BE2C (cell line): ENCODE data around the gene MMP20.

ENCODE experiments used
- DNase-seq: peaks from one replicate; pipeline ENCODE4 v3.0.0-alpha.2; 2020
- H3K27me3 ChIP-seq: fragments of 250-450 bp; sonication (Bioruptor Pico); 2 replicates; pipeline ENCODE4 v1.5.1; 2020; ENCODE audit warnings: mild to moderate bottlenecking
- H3K36me3 ChIP-seq: fragments of 250-450 bp; sonication (Bioruptor Pico); 2 replicates; pipeline ENCODE4 v1.5.1; 2020; ENCODE audit warnings: mild to moderate bottlenecking
- H3K4me1 ChIP-seq: fragments of 250-450 bp; sonication (Bioruptor Pico); 2 replicates; pipeline ENCODE4 v1.5.1; 2020
- H3K4me3 ChIP-seq: 2 replicates; pipeline ENCODE4 v1.5.1; 2011; ENCODE audit warnings: low read depth, low read length
- H3K9me3 ChIP-seq: fragments of 250-450 bp; sonication (Bioruptor Pico); 2 replicates; pipeline ENCODE4 v1.5.1; 2020
- TF ChIP-seq, protein P1 (sequence below): IDR thresholded peaks from 2 replicates; pipeline ENCODE4 v1.5.1; 2012; ENCODE audit warnings: mild to moderate bottlenecking, low read depth, low read length

Gene MMP20

DNA sequence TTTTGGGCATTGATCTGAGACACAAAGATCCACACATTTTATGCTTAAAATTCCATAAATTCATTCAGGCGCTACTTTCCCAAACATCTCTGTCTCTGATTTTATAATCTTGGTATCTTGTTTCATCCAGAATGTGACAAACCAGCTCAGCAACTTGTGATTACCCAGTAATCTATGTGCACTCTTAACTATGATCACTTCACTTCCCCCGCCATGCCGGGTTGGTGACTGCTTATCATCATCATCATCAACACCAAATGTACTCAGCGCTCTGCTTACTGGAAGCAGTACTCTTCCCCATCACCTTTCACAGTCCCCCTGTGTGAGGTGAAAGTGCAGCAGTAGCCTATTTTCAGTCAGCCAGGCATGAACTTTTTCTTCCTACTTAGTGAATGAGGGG lies 79.4 kb downstream of the MMP20 start:
- no peaks in the 10 kb centered on the region for H3K4me1 ChIP-seq
- H3K27me3 ChIP-seq = 0 out of 2 replicates have a peak, but pooled peaks cover 4% of the 10 kb centered on the region
- TF ChIP-seq, protein P1, sequence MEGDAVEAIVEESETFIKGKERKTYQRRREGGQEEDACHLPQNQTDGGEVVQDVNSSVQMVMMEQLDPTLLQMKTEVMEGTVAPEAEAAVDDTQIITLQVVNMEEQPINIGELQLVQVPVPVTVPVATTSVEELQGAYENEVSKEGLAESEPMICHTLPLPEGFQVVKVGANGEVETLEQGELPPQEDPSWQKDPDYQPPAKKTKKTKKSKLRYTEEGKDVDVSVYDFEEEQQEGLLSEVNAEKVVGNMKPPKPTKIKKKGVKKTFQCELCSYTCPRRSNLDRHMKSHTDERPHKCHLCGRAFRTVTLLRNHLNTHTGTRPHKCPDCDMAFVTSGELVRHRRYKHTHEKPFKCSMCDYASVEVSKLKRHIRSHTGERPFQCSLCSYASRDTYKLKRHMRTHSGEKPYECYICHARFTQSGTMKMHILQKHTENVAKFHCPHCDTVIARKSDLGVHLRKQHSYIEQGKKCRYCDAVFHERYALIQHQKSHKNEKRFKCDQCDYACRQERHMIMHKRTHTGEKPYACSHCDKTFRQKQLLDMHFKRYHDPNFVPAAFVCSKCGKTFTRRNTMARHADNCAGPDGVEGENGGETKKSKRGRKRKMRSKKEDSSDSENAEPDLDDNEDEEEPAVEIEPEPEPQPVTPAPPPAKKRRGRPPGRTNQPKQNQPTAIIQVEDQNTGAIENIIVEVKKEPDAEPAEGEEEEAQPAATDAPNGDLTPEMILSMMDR = no peak
- H3K36me3 ChIP-seq = no peaks in the 10 kb centered on the region
- H3K4me3 ChIP-seq = no peak overlapping the region
- no peaks in the 10 kb centered on the region for H3K9me3 ChIP-seq
- DNase-seq = no peak

DNA sequence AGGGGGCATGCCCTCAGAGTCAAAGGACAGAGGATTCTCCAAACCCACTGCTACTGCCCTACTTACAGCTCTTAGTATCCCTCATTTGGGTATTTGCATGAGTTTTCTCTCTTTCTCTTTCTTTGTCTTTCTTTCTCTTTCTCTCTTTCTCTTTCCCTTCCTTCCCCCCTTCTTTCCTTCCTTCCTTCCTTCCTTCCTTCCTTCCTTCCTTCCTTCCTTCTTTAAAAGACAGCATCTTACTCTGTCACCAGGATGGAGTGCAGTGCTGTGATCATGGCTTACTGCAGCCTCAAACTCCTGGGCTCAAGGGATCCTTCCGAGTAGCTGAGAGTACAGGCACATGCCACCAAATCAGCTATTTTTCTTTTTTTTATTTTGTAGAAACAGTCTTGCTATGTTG lies 80.5 kb downstream of the MMP20 start:
- H3K4me1 ChIP-seq = no peaks in the 10 kb centered on the region
- no peaks in the 10 kb centered on the region for H3K36me3 ChIP-seq
- no peaks in the 10 kb centered on the region for H3K9me3 ChIP-seq
- H3K4me3 ChIP-seq = no peak overlapping the region
- peaks cover 4% of the 10 kb centered on the region; the same call in 1 of the 2 replicates for H3K27me3 ChIP-seq
- TF ChIP-seq, protein P1 = no peak
- DNase-seq = no peak

DNA sequence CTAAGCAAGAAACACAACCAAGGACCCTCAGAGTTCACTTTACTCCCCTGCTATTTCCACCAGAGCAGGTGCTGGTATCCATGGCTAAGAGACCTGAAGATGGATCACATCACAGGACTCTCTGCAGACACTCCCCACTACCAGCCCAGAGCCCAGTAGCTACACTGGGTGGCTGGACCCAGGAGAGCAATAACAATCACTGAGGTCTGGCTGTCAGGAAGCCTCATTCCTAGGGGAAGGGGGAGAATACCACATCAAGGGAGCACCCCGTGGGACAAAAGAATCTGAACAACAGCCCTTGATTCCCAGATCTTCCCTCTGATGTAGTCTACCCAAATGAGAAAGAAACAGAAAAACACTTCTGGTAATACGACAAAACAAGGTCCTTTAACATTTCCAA lies 85.6 kb downstream of the MMP20 start:
- H3K4me1 ChIP-seq = no peaks in the 10 kb centered on the region
- H3K4me3 ChIP-seq = no peak overlapping the region
- DNase-seq = no peak
- H3K9me3 ChIP-seq = no peaks in the 10 kb centered on the region
- no peaks in the 10 kb centered on the region for H3K36me3 ChIP-seq
- TF ChIP-seq, protein P1 = no peak
- peaks cover 9% of the 10 kb centered on the region; the same call in 1 of the 2 replicates for H3K27me3 ChIP-seq

DNA sequence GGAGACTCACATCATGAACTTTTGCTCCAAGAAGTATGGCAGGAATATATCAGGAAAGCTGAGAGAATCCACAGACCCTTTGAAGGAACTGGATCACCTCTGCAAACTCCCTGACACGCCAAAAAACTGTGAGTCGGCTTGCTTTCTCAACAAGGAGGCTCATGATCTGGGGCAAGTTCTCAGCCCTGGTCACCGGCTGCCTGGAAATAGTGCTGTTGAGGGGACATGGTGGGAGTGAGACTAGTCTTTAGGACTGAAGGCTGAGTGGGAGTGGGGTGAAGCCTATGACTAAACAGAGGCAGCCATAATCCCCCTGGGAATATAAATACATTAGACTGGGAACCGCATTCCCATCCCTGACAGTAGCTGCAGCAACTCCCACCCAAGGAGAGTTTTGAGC lies 86.2 kb downstream of the MMP20 start:
- Histone ChIP-seq H3K4me3 (no peak overlapping the region), H3K9me3 (no peaks in the 10 kb centered on the region), H3K4me1 (no peaks in the 10 kb centered on the region), H3K27me3 (peaks cover 9% of the 10 kb centered on the region; the same call in 1 of the 2 replicates), H3K36me3 (no peaks in the 10 kb centered on the region)
- TF ChIP-seq, protein P1 = no peak
- DNase-seq = no peak

DNA sequence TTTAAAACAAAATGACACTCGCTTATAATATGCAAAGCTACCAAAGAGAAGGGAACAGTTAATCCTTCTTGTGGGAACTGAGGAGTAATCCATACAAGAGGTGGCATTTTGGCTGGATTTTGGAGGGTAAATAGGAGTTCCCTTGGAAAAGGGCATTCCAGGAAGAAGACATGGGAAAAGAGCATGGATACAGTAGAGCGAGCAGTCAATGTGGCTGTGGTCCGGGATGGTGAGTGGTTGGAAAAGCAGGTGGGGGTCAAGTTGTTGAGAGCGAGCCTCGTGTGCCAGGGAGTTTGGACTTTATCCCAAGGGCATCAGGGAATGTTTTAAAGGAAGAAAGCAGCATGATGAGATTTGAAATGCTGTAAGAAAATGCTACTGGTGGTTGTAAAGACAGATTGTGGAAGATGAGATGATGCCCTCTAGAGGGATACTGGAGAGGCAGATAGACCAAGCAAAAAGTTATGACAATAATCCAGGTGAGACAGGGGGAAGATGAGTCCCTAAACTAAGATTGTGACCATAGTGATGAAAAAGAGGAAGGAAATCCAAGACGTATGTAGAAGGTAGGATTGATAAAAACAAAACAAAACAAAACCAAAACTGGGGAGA lies 90.8 kb downstream of the MMP20 start:
- Histone ChIP-seq H3K4me3 (no peak overlapping the region), H3K36me3 (no peaks in the 10 kb centered on the region), H3K9me3 (no peaks in the 10 kb centered on the region), H3K27me3 (peaks cover 14% of the 10 kb centered on the region; the same call in 1 of the 2 replicates), H3K4me1 (no peaks in the 10 kb centered on the region)
- TF ChIP-seq, protein P1 = peak; percentile 41
- no peak for DNase-seq

DNA sequence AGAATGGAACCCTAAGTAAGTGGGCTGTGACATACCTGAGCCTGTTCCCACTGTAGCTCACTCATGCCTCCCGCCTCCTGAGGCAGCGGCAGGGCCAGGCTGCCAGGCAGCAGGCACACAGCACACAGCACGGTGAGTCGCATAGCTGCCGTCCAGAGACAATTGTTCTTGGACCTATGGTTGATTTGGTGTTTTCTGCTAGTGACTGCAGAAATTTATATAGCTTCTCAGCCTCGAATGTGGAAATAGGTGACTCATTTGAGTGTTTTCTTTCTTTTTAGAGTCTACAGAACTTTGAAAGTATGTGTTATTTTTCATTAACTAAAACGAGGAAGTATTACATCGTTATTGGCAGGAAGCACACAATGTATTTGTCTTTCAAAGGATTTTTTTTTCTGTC lies 94.6 kb downstream of the MMP20 start, which contains the start of gene MMP7:
MMP7 (minus strand) TSS at position 190 of the 400 bp plus-strand sequence; CDS start at position 143, 47 bp downstream.
- Histone ChIP-seq H3K27me3 (peaks cover 9% of the 10 kb centered on the region; the same call in 1 of the 2 replicates), H3K4me3 (no peak within 1 kb of the TSS), H3K36me3 (no peaks in the 10 kb centered on the region), H3K4me1 (no peaks in the 10 kb centered on the region), H3K9me3 (no peaks in the 10 kb centered on the region)
- DNase-seq = no peak
- TF ChIP-seq, protein P1 = no peak
